HG03460 (cell line): ENCODE measurements around the gene IL32.

Experiments used
- ATAC-seq: cut with Tn5 transposase; IDR thresholded peaks from one replicate; pipeline ENCODE4 v1.9.1; 2021; ENCODE audit not compliant: unreplicated experiment

The IL32 gene

DNA sequence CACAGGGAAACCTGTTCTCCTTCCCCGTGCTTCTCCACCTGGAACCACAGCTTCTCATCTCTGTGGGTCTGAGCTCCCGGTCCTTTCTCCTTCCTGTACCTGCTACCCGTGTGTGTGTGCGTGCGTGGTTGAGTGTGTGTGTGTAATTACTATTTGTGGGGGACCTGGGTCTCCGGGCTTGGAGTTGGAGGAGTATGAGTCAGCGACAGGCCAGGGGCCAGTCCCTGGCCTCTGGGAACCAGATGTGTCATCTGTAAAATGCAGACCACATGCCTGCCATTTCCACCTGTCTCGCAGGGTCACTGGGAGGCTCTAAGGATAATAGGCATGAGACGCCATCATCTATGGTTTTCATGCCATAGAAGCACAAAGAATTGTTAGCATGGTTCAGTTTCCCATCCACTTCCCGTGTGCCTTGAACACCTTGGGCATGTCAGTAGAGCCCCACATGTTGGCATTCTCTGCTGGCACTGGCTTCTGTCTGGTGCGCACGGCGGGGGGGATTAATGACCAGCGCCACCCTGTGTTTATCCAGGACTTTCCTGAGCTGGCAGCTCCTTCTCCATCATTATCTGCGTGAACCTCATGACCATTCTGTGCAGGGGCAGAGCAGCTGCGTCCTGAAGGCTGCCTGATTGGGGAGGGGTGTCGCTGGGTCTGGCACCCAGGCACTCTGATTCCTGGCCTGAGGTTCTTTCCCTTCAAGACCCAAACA, 48.5 kb downstream of the IL32 start:
- no peak for ATAC-seq

DNA sequence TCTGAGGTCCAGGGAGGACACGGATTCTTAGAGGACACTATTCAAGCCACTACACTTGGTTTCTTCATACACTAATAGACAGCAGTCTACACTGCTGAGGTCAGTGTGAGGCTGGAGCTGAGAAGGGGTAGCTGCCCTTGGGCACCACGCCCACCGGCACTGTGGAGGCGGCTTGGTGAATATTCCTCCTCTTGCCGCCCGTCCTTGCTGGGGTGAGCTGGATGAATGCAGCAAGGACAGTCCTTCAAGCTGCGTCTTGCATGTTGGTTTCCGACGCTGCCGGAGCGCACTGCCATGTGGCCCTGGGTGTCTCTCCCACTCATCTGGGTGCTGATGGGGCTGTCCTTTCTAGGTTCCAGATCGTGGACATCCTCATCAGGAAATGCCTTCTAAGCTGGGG, 49.6 kb downstream of the IL32 start:
- ATAC-seq = no peak

DNA sequence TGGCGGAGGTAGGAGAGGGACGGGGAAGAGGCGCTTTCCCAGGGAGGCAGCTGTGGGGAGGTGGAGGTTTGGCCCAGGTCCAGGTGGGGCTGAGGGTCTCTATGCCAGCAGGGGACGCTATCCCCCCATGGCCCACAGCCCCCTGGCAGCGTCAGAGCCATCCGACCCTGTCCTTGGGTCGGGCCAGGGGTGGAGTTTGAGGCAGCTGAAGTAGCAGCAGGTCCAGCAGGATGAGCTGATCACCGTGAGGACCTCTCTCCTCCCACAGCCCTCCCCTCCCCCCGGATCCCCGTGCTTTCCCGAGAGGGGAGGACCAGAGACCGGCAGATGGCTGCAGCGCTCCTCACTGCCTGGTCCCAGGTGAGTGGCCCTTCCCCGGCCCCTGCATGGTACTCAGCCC, 50.1 kb downstream of the IL32 start:
- no peak for ATAC-seq

DNA sequence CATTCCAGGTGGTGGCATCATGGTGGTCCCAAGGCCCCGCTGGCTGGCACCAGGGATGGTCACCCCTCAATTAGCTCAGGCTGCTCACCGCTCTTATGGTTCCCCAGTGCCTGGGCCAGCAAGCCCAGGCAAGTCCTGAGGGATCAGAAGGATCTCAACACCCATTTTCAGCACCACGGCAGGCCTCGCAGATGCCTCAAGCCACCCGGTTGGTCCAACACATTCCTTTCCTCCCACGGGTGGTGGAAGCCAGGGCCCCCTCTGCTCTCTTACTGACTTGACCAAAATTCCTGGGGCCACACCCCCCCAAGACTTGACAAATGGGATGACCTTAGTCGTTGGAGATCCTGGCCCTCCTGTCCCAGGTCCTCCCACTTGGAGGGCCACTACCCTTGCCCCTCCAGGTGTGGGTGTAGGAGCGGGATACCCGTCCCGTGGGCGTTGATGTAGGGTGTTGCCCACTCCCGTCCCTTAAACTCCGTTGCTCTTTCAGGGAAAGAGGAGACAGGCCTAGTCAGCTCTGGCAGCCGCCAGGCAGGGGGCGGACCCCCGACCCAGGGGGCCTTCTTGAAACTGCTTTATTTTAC, 52.9 kb downstream of the IL32 start:
- no peak for ATAC-seq

DNA sequence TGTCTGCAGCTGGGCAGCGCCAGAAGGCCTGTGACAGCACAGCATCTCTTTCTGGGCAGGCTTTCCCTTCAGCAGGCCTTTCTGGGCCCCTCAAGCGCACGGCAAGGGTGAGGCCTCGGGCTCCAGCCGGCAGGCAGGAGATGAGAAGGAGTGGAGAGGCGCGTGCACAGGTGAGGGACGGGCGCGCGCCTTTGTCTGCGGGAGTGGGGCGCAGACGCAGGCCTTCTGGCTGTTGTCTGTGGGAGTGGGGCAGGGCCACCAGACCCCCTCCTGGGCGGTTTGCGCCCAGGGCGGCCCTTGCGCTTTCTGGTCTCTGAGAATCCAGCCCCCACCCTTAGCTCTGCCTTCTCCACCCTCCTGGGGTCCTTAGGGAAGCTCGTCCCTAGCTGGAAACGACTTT, 53.4 kb downstream of the IL32 start:
- no peak for ATAC-seq
